ENCODE results near the gene ETS1.

Gene ETS1

DNA sequence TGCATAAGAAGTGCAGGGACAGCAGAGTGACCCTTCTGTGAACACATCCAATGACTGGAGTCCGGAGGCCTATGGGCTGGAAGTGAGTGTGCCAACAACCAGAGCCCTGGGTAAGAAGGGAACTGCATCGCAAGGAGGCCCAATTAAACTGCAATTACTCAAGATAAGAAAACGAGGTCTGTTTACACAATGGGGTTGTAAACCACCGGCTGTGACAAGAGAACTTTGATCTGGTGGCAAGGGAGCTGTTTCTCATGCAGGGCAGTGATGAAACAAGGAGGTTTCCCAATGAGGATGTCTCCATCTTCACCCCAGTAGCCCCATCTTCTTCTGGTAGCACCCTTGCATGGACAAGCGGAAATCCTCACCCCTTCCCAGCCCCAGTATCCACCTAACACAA is 21.5 kb downstream of the ETS1 start:
- no peak for DNase-seq

GRCh38 chr11:128564642-128565245 is 22.6 kb downstream of the ETS1 start:
- DNase-seq: no peak

GRCh38 chr11:128563942-128564641 is 23.3 kb downstream of the ETS1 start:
- DNase-seq: no peak

DNA sequence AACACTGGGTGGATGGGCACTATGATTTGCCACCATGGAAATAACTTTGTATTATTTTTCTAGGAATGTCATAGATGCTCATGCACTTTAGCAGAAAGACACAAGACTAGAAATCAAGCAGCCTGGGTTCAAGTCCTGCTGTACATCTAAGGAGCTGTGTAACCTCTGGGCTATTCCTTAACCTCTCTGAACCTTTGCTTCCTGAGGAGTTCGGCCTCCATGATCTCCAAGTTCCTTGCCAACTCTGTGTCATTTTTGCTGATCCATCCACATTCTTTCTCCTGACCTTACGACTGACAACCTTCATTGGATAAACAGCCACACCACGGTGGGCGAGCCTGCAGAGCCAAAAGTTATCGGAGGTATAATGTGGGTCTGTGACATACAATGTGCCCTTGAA is 24.1 kb downstream of the ETS1 start:
- no peak for DNase-seq

GRCh38 chr11:128559496-128560103 is 27.8 kb downstream of the ETS1 start:
- DNase-seq: no peak

DNA sequence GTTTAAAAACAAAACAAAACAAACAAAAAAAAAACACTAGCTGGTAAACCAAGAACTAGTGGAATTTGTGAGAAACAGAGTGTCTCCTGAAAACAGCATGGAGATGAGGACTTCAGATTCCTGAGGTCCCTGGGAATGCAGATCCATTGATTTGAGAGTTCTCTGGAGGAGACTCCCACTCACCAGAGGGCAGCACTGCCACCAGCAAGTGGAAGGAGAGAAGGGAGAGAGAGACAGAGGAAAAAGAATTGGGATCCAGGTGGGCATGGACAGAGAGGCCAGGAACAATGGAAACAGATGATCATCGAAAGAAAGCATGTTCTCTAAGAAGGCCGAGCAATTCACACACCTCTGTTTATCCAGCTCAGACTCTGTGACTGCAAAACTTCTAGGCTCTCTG is 31.8 kb downstream of the ETS1 start:
- DNase-seq: no peak

DNA sequence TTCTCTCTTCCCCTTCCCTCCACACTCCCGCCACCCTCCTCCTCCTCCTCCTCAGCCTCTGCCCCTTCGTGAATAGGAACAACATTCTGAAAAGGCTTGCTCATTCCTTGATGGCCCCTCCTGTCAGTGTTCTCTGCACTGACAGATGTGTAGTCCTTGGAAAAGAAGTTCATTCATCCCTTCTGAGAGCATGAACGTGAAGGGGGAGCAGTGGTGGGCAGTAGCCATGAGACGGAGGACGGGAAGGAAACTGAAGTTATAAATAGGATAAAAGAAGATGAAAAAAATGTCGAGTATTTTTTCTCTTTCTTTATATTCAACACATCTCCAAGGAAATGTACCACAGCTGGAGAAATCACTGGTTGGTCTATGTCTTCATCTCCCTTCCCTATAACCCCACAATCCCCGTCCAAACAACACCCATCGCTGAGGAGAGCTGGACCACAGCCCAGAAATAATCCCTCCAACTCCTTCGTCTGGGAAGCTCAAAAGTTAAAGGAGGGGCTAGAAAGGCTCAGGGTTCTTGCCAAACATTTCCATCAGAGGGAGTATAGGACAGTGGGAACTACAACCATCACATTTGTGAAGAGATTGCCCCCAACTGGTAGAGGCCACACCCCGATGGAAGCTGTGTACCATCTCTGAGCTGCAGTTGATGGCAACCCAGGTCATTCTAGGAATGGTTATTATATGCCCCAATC is 33.5 kb downstream of the ETS1 start:
- DNase-seq: no peak

GRCh38 chr11:128552783-128553661 is 34.3 kb downstream of the ETS1 start:
- DNase-seq: no peak

DNA sequence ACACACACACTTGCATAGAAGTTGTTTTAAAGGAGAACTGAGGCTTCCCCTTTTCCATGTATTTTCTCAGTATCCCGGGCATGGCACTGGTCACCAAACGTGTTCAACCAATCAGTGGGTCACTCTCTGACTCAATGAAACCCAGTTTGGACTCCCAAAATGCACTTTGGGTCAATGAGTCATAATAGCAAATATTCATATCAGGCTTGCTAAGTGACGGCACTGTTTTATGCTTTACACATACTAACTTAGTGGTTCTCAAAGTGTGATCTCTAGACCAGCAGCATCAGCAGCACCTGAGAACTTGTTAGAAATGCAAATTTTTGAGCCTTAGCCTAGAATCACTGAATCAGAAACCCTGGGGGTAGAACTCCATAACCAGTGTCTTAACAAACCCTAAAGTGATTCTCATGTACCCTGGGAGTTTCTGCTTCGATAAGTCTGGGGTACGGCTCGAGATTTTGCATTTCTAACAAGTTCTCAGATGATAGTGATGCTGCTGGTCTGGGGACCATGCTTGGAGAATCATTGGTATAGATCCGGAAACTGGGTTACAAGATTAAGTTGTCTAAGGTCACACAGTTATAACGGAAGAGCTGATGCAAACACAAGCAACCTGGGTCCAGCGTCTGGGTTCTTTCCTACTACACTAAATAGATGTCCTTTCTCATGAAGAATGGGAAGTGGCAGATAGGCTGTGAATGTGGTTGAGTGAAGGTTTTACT is 35.6 kb downstream of the ETS1 start:
- DNase-seq: no peak

DNA sequence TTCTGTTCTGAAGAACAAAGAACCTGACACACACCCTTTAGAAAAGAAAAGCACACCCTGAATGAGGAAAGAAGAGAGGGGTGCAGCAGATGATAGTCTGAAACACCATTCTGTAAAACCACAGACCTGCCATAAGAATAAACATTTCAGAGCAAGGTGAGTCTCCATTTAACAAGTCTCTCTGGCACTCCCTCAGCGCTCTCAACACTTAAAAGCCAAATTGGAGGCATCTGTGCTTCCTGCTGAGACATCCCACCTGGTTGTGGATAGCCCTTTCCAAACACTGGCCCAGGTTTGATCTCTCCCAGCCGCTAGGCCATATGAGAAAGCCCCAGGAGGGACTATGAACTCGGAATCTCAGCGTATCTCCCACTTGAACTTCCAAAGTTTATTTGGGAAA is 36.3 kb downstream of the ETS1 start:
- no peak for DNase-seq

DNA sequence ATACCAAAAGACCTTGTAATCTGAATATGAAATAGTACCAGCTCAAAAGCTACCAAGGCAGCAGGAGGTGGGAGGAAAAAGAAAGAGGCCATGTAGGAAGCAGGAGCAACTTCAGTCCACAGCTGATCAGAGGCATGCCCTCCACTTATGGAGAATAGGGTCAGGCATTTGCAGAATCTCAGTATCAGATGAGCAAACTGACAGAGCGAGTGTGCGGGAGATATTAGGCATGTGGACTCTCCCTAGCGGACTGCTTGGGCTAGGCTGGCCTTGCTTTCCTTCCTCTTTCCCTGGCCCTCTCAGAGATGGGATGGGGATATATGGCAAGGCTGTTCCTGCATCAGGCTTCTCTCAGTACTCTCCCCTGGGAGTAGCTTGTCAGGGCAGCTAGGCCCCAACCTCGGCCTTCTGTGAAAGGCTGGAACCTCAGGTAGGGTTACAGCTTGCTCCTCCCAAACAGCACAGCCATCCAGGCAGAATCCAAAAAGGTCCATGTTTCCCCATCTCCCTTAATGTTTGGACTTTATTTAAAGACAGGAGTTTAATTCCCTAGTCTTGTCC is 37.0 kb downstream of the ETS1 start:
- no peak for DNase-seq

- no peak for DNase-seq
These were observed 38.0 kb downstream of the ETS1 start for GRCh38 chr11:128549256-128549944.

- DNase-seq: no peak
These were observed 38.6 kb downstream of the ETS1 start for GRCh38 chr11:128548649-128549255.

DNA sequence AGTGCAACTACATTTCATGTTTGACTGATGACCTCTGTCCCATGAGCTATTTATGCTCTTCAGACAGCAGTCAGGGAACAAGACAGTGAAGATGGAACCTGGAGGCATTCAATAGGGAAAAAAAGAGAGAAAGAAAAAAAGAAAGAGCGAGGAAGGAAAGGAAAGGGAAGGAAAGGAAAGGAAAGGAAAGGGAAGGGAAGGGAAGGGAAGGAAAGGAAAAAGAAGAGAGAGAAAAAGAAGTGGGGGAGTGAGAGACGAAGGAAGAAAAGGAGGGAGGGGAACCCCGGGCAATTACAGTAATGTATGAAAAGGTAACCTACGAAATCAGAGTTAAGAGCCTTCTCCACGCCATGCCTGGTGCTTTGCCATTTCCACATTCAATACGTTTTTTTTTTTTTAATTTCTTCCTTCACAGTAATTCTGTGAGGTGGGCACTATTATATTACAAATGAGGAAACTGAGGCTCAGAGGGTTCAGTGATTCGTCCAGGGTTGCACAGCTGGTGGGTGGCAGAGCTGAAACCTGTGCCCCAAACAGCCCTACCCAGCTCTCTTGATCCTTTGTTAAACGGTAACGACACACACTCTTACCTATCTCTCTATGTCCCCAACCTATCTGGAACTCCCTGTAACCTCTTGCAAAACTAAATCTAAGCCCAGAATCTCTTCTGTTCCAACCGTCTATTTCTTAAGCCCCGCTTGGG is 39.3 kb downstream of the ETS1 start:
- no peak for DNase-seq

GRCh38 chr11:128546916-128547315 is 40.4 kb downstream of the ETS1 start:
- DNase-seq: no peak

- DNase-seq: no peak
These were observed 42.8 kb downstream of the ETS1 start for GRCh38 chr11:128544471-128545051.

DNA sequence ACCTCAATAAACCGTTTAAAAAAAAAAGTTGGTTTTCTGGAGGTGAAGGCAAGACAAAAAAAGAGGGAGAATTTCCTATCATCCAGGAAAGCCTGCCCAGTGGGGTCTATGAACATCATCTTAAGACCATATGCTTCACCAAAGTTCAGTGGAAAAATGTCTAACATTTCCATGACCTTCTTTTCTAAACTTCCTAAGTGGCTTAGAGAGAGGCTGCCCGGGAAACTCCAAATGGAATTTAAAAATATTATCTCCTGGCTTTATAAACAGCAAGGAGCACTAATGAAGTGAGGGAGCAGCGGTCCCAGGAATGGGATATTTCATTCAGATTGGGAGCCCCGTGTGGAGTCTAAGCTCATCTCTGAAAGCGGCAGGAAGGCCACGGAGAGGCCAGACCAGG is 46.9 kb downstream of the ETS1 start:
- no peak for DNase-seq

DNA sequence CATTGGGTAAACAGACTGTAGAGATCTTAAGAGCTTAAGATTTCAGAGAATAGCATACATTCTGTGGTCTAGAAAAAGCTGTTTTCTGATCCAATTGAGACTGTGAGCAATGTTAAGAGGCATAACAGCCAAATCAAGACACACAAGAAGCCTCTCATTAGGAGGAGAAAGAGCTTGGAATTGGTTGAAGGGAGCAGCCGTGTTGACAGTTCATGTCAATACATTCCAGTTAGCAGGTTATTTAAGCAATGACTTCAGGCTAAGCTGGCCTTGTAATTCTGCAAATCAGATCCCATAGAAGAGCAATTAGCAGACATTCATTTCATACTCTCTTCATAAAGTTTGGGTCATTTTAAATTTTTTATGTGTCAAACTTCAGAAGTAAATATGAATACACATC is 50.9 kb downstream of the ETS1 start:
- DNase-seq: no peak
